RWPE2 (cell line): ENCODE data around the gene PNKD.

Experiments
- ATAC-seq: fragments of 200-7000 bp; cut with Tn5 transposase; 3 replicates; pipeline ENCODE4 v1.9.1; 2021; ENCODE audit warnings: low read depth
- DNase-seq: peaks from one replicate; pipeline ENCODE4 v3.0.0-alpha.2; 2020; ENCODE audit warnings: low spot score
- H3K27ac ChIP-seq: fragments of 450-650 bp; 2 replicates; pipeline ENCODE4 v1.5.1; 2017; ENCODE audit warnings: mild to moderate bottlenecking; ENCODE audit not compliant: poor library complexity, severe bottlenecking
- H3K27me3 ChIP-seq: fragments of 250-450 bp; sonication (Bioruptor Pico); 2 replicates; pipeline ENCODE4 v1.5.1; 2021; ENCODE audit warnings: mild to moderate bottlenecking, moderate library complexity; ENCODE audit not compliant: insufficient read depth, poor library complexity, severe bottlenecking
- H3K36me3 ChIP-seq: fragments of 250-450 bp; sonication (Bioruptor Pico); 2 replicates; pipeline ENCODE4 v1.5.1; 2020; ENCODE audit warnings: low read depth, mild to moderate bottlenecking, moderate library complexity
- H3K4me1 ChIP-seq: fragments of 250-450 bp; sonication (Bioruptor Pico); 2 replicates; pipeline ENCODE4 v1.5.1; 2021; ENCODE audit warnings: mild to moderate bottlenecking, moderate library complexity; ENCODE audit not compliant: insufficient read depth, poor library complexity, severe bottlenecking
- H3K4me3 ChIP-seq: fragments of 250-450 bp; sonication (Bioruptor Pico); 2 replicates; pipeline ENCODE4 v1.5.1; 2021; ENCODE audit warnings: mild to moderate bottlenecking, moderate library complexity; ENCODE audit not compliant: severe bottlenecking
- H3K9me3 ChIP-seq: fragments of 250-450 bp; sonication (Bioruptor Pico); 2 replicates; pipeline ENCODE4 v1.5.1; 2021; ENCODE audit warnings: mild to moderate bottlenecking, moderate library complexity; ENCODE audit not compliant: severe bottlenecking
- TF ChIP-seq, protein P1 (sequence below): fragments of 450-650 bp; IDR thresholded peaks from one replicate; pipeline ENCODE4 v1.5.1; 2017; ENCODE audit warnings: mild to moderate bottlenecking, moderate library complexity; ENCODE audit not compliant: poor library complexity, severe bottlenecking

Gene PNKD

DNA sequence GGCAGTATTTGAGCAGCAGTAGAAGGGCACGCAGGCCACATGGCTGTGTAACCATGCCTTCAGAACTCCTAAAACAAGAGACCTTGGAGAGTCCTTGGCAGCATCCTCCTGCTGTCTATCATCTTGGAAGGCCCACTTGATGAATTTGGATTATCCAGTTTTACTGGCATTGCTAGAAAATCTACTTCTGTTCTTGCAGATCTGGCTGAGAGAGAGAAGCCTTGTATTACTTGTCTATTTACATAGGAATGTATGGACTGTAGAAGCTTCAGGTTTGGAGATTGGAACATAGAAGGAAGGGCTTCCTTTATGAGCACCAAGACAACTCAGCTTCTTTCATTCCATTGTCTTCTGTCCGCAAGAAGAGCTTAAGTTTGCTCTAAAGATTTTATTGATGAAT, 25.7 kb upstream of the PNKD start:
- ATAC-seq (no peak; the same call in 2 of the 3 replicates), DNase-seq (no peak)
- H3K9me3 ChIP-seq, result no peaks in the 10 kb centered on the region
- no peaks in the 10 kb centered on the region for H3K27me3 ChIP-seq
- peaks cover 100% of the 10 kb centered on the region for H3K36me3 ChIP-seq
- no peaks in the 10 kb centered on the region for H3K4me1 ChIP-seq
- H3K4me3 ChIP-seq, result no peak overlapping the region
- TF ChIP-seq, protein P1, sequence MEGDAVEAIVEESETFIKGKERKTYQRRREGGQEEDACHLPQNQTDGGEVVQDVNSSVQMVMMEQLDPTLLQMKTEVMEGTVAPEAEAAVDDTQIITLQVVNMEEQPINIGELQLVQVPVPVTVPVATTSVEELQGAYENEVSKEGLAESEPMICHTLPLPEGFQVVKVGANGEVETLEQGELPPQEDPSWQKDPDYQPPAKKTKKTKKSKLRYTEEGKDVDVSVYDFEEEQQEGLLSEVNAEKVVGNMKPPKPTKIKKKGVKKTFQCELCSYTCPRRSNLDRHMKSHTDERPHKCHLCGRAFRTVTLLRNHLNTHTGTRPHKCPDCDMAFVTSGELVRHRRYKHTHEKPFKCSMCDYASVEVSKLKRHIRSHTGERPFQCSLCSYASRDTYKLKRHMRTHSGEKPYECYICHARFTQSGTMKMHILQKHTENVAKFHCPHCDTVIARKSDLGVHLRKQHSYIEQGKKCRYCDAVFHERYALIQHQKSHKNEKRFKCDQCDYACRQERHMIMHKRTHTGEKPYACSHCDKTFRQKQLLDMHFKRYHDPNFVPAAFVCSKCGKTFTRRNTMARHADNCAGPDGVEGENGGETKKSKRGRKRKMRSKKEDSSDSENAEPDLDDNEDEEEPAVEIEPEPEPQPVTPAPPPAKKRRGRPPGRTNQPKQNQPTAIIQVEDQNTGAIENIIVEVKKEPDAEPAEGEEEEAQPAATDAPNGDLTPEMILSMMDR, result no peak
- no peak overlapping the region for H3K27ac ChIP-seq

DNA sequence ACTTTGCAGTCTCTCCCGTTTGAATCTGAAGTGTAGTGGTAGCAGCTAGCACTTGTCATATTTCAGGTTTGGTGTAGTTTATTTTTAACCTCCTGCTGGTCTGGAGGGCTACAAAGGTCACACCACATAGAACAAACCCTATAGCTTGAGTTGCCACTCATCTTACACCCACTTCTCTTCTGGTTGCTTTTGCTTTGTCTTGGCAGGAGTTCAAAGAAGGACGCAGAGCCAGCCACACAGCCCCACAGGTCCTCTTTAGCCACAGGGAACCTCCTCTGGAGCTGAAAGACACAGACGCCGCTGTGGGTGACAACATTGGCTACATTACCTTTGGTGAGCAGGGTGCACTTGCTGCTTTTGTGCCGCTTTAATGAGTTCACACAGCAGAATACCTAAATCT, 25.1 kb upstream of the PNKD start:
- TF ChIP-seq, protein P1, result no peak
- no peak for ATAC-seq
- Histone ChIP-seq H3K4me1 (no peaks in the 10 kb centered on the region), H3K9me3 (no peaks in the 10 kb centered on the region), H3K27ac (no peak overlapping the region), H3K4me3 (no peak overlapping the region), H3K27me3 (no peaks in the 10 kb centered on the region), H3K36me3 (peaks cover 100% of the 10 kb centered on the region)
- no peak for DNase-seq

DNA sequence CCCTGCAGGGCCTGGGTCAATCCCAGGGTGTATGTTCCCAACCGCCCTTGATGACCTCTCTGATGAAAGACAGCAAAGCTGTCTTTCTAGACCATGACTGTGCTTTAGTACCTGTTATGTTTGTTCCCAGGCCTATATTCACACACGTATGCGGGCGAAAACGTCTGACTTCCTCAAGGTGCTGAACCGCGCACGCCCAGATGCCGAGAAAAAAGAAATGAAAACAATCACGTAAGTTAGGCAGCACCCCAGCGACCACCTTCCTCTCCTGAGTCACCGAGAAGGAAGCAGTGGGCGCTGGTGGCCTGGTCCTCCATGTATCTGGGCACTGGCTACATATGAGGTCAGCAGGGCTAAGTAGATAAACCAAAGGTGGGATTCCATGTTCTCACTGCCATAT, 20.6 kb upstream of the PNKD start:
- Histone ChIP-seq H3K36me3 (peaks cover 100% of the 10 kb centered on the region), H3K27me3 (no peaks in the 10 kb centered on the region), H3K9me3 (no peaks in the 10 kb centered on the region), H3K27ac (no peak overlapping the region), H3K4me1 (no peaks in the 10 kb centered on the region), H3K4me3 (no peak overlapping the region)
- ATAC-seq (no peak), DNase-seq (no peak)
- TF ChIP-seq, protein P1, result no peak

DNA sequence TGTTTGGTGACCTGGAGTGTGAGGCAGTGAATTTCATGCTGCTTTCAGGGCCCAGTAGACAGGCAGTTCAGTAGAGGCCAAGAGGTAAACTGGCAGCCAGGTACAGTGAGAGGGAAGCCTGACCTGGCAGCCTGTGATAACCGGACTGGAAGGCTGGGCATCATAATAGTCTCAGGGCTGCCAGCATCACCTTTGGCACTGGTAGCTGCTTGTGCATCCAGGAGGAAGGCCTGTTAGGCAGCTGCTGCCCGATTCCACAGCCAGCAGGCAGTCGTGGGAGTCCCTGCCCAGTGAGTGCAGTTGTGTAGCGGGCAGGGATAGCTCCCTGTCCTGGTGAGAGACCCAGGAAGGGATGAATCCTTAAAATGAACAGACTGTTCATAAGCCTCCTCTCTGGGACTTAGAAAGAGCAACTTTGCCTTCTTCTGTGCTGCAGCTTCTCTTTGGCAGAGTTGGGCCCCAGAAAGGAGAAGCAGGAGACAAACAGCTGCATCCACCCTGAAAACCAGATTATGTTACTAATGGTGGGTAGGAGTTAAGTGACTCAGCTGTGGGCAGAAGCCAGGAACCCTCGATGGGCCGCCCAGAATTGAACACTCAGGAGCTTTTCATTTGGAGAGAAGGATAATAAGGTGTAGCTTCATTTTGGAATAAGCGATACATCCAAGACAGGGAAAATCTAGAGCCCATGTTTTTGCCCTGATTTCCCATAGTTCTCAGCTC, 17.6 kb upstream of the PNKD start:
- TF ChIP-seq, protein P1, result no peak
- Histone ChIP-seq H3K27ac (no peak overlapping the region), H3K4me1 (no peaks in the 10 kb centered on the region), H3K27me3 (no peaks in the 10 kb centered on the region), H3K4me3 (no peak overlapping the region), H3K36me3 (peaks cover 89% of the 10 kb centered on the region), H3K9me3 (no peaks in the 10 kb centered on the region)
- DNase-seq (no peak), ATAC-seq (no peak)

DNA sequence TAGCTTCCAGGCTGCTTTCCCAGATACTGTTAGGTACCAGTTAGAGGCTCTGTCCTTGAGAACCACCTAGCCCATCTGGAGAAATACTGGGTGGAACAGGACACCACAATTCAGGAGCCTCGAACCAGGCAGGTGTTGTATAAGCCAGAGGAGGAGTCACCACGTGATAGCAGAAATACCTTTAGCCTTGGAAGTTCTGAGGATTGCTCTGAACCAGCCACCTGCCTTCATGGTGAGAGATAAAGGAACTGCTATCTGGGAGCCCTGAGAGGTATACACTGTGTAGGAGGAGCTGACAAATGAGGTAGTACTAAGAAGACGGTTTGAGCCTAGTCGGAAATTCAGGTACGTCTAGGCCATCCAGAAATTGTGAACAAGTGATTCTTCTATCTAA, 17.1 kb upstream of the PNKD start:
- DNase-seq, result no peak
- no peaks in the 10 kb centered on the region for H3K9me3 ChIP-seq
- H3K27me3 ChIP-seq, result no peaks in the 10 kb centered on the region
- no peak overlapping the region for H3K27ac ChIP-seq
- TF ChIP-seq, protein P1, result no peak
- no peaks in the 10 kb centered on the region for H3K4me1 ChIP-seq
- ATAC-seq, result no peak
- no peak overlapping the region for H3K4me3 ChIP-seq
- H3K36me3 ChIP-seq, result peaks cover 83% of the 10 kb centered on the region
